ENCODE measurements around the gene CLP1. TPM values are rescaled to one million over a fixed set of nuclear protein-coding genes. Genes with fewer than 3 reads are reported as not detected.

CLP1 gene
- total and polyA plus RNA-seq, 11 donors, result 3.0 to 11.9 (median 8.2) TPM

GRCh38 chr11:57635246-57635645 is 22.3 kb upstream of the CLP1 start:
- Histone ChIP-seq H3K27me3 (peaks cover 0 to 6% (median 0%) of the 10 kb centered on the region in 9 donors), H3K4me1 (peaks cover 0 to 24% (median 17%) of the 10 kb centered on the region in 12 donors), H3K4me3 (no peak overlapping the region), H3K9me3 (no peaks in the 10 kb centered on the region), H3K27ac (no peak overlapping the region), H3K36me3 (no peaks in the 10 kb centered on the region)
- TF ChIP-seq CTCF (IDR thresholded peaks at IDR 0.05) (no peak), POLR2A (IDR thresholded peaks at IDR 0.05) (no peak)
- ATAC-seq (no peak), DNase-seq (no peak)
- intact Hi-C loops (cut with DNase I), result loop anchor here in 2 of 10 donors (5.0 kb wide), 2 partner anchors 38 to 178 kb away; partner anchors contain the start of gene SERPING1 (in 1 of the 2)
- 86 to 93% (median 90%) methylated on average over 8 of the region's 8 CpGs for WGBS, 4 donors

- peaks cover 0 to 33% (median 22%) of the 10 kb centered on the region in 12 donors for H3K4me1 ChIP-seq
- intact Hi-C loops (cut with DNase I), result loop anchor here in 3 of 10 donors (2.0 to 5.0 kb wide), 3 partner anchors 40 to 180 kb away; partner anchors contain the start of gene SERPING1 (in 1 of the 3)
- H3K4me3 ChIP-seq, result peak overlapping the region; percentile 40 to 97 (median 86)
- 11 to 27% (median 18%) methylated on average over 13 to 18 of the region's 18 CpGs for WGBS, 4 donors
- ATAC-seq (peak in 2 of 4 donors; percentile 11 to 16), DNase-seq (no peak)
- TF ChIP-seq POLR2A (IDR thresholded peaks at IDR 0.05) (no peak), CTCF (IDR thresholded peaks at IDR 0.05) (no peak)
- peak overlapping the region in 7 of 12 donors; percentile 17 to 87 (median 81) for H3K27ac ChIP-seq
- peaks cover 0 to 6% (median 0%) of the 10 kb centered on the region in 9 donors for H3K27me3 ChIP-seq
- H3K9me3 ChIP-seq, result no peaks in the 10 kb centered on the region
- H3K36me3 ChIP-seq, result no peaks in the 10 kb centered on the region
Observed at GRCh38 chr11:57637626-57638004, 19.9 kb upstream of the CLP1 start.

- no peaks in the 10 kb centered on the region for H3K36me3 ChIP-seq
- 0 to 1% (median 0%) methylated on average over 35 to 47 of the region's 47 CpGs for WGBS, 4 donors
- H3K27me3 ChIP-seq, result peaks cover 0 to 6% (median 0%) of the 10 kb centered on the region in 9 donors
- peak; percentile 76 to 80 (median 79) for DNase-seq
- TF ChIP-seq CTCF (IDR thresholded peaks at IDR 0.05) (peak in 1 of 12 donors; percentile 3), POLR2A (IDR thresholded peaks at IDR 0.05) (peak in 1 of 2 donors; percentile 37)
- H3K27ac ChIP-seq, result peak overlapping the region in 11 of 12 donors; percentile 17 to 87 (median 79)
- intact Hi-C loops (cut with DNase I), result loop anchor here in 3 of 10 donors (2.0 to 5.0 kb wide), 3 partner anchors 41 to 181 kb away; partner anchors contain the start of gene SERPING1 (in 1 of the 3)
- H3K9me3 ChIP-seq, result no peaks in the 10 kb centered on the region
- H3K4me1 ChIP-seq, result peaks cover 0 to 33% (median 22%) of the 10 kb centered on the region in 12 donors
- ATAC-seq, result peak; percentile 90 to 95 (median 92)
- H3K4me3 ChIP-seq, result peak overlapping the region; percentile 40 to 97 (median 86)
Observed at GRCh38 chr11:57638005-57638781, 19.4 kb upstream of the CLP1 start.

- intact Hi-C loops (cut with DNase I), result loop anchor here in 3 of 10 donors (2.0 to 5.0 kb wide), 3 partner anchors 42 to 182 kb away; partner anchors contain the start of gene SERPING1 (in 1 of the 3)
- DNase-seq, result no peak
- Histone ChIP-seq H3K4me1 (peaks cover 0 to 37% (median 22%) of the 10 kb centered on the region in 12 donors), H3K36me3 (no peaks in the 10 kb centered on the region), H3K27ac (peak overlapping the region in 9 of 12 donors; percentile 65 to 87 (median 81)), H3K9me3 (no peaks in the 10 kb centered on the region), H3K4me3 (peak overlapping the region; percentile 40 to 97 (median 86)), H3K27me3 (peaks cover 0 to 6% (median 0%) of the 10 kb centered on the region in 9 donors)
- no peak for TF ChIP-seq CTCF (IDR thresholded peaks at IDR 0.05)
- TF ChIP-seq POLR2A (IDR thresholded peaks at IDR 0.05), result no peak
- peak in 2 of 4 donors; percentile 7 to 9 for ATAC-seq
- WGBS, 4 donors, result 0 to 3% (median 2%) methylated on average over 16 to 19 of the region's 19 CpGs
Observed at GRCh38 chr11:57638811-57639320, 18.7 kb upstream of the CLP1 start.

Measured in heart left ventricle (tissue), 16 donors.